ENCODE results near the gene LRFN2.

DNA sequence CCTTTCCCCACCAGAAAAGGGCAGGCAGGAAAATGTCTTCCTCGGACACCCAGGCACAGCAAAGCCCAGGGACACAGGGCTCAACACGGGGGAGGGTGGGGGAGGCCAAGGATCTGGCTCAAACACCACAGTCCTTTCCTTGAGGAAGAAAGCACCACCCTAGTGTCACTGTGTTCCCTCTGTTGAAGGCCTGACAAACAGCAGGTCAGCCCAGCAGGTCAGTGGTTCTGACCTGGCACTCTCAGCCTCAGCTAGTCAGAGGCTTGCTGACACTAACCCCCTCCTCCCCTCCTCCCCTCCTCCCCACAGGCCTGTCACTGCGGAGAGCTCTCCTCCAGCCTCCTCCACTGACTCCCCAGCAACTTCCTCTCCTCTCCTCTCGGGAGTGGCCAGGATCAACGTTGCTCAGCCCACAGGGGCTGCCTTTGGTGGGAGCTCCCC is 239.6 kb downstream of the LRFN2 start:
- TF ChIP-seq CTCF (IDR thresholded peaks at IDR 0.05; ENCODE audit: poor library complexity) (no peak), EZH2phosphoT487 (IDR thresholded peaks at IDR 0.05; ENCODE audit: low read depth, severe bottlenecking, unreplicated experiment) (no peak), EZH2 (IDR thresholded peaks at IDR 0.05; ENCODE audit: borderline replicate concordance) (no peak)

Measured in hepatocyte (in vitro differentiated cells).